Right lobe of liver (tissue), 6 donors: ENCODE results near the gene ACTR1A. TPM values are rescaled to one million over a fixed set of nuclear protein-coding genes. Genes with fewer than 3 reads are reported as not detected.

Experiments used
- ATAC-seq, 4 donors: fragments of 200-7000 bp; cut with Tn5 transposase; one replicate each; pipeline ENCODE4 v1.9.1; 2020; ENCODE audit warnings: mild to moderate bottlenecking in 4 of 4, moderate library complexity in 4 of 4
- DNase-seq, 3 donors: peaks; one replicate each; pipeline ENCODE4 v3.0.0-alpha.2; 2020
- H3K27ac ChIP-seq, 3 donors: fragments of 200-600 bp; one replicate each; pipeline ENCODE4 v1.8.0; 2022
- H3K27me3 ChIP-seq, 2 donors: fragments of 200-600 bp; one replicate each; pipeline ENCODE4 v1.8.0; 2022
- H3K36me3 ChIP-seq, 4 donors: fragments of 200-600 bp; sonication (generic) in 1 of 4; one replicate each; pipeline versions ENCODE4 v1.5.1 to v1.8.0; 2017 to 2022; ENCODE audit warnings: control low read depth in 1 of 4
- H3K4me1 ChIP-seq, 4 donors: fragments of 200-600 bp; sonication (generic) in 1 of 4; one replicate each; pipeline versions ENCODE4 v1.5.1 to v1.8.0; 2017 to 2022; ENCODE audit warnings: control low read depth in 1 of 4
- H3K4me3 ChIP-seq, 3 donors: fragments of 200-600 bp; one replicate each; pipeline ENCODE4 v1.8.0; 2022
- H3K9me3 ChIP-seq, 4 donors: fragments of 200-600 bp; sonication (generic) in 1 of 4; one replicate each; pipeline versions ENCODE4 v1.5.1 to v1.8.0; 2017 to 2022; ENCODE audit warnings: control low read depth in 1 of 4
- POLR2A ChIP-seq: fragments of 450-650 bp; IDR thresholded peaks from one replicate; pipeline ENCODE4 v1.6.1; 2017; ENCODE audit warnings: antibody characterized with exemption, mild to moderate bottlenecking
- WGBS: methylation state at CpG from one replicate; pipeline ENCODE4 v1.1.6; 2018; ENCODE audit warnings: low coverage, low lambda C conversion rate; ENCODE audit not compliant: insufficient coverage; ENCODE audit errors: missing lambda C conversion rate; 5-methylcytosine and 5-hydroxymethylcytosine counted together
- intact Hi-C, 2 donors: fragments of 100-400 bp; cut with DNase I; formaldehyde crosslinking; loops; one replicate each; pipeline versions ENCODE4 v1.11.2 to v1.14.1; 2022
- total RNA-seq, 6 experiments: library from RNA; depleted of rRNA in 2 of 6; stranded (reverse); fragments of >200 nt in 2 of 6; fragmentation: NEBNext Ultra II Directional in 3 of 6; extraction: Animal tissue kit (Norgen Biotek cat#: 25700) in 3 of 6; gene quantifications; one replicate each; pipeline versions ENCODE4 v1.1.0 to v1.2.4, GENCODE V29; 2016 to 2023
- TF ChIP-seq, protein P1 (sequence below), 4 donors: fragments of 200-600 bp in 3 of 4; fragments of 450-650 bp in 1 of 4; IDR thresholded peaks; one replicate each; pipeline versions ENCODE4 v1.5.1 to v1.8.0; 2016 to 2022; ENCODE audit warnings: antibody characterized with exemption in 4 of 4, mild to moderate bottlenecking in 2 of 4
- donor health status: DM: no; HTN: yes; CAD: no.
- donor health status: DM: no; HTN: no; CAD: no.
- donor health status: DM: no; HTN: no; CAD: no.
- donor health status: DM: no; HTN: yes; CAD: no.
- donor health status: DM: no; HTN: yes; CAD: no.

The ACTR1A gene
- total RNA-seq, 6 experiments from 2014 or later = 25.6 to 47.9 (median 31.3) TPM

DNA sequence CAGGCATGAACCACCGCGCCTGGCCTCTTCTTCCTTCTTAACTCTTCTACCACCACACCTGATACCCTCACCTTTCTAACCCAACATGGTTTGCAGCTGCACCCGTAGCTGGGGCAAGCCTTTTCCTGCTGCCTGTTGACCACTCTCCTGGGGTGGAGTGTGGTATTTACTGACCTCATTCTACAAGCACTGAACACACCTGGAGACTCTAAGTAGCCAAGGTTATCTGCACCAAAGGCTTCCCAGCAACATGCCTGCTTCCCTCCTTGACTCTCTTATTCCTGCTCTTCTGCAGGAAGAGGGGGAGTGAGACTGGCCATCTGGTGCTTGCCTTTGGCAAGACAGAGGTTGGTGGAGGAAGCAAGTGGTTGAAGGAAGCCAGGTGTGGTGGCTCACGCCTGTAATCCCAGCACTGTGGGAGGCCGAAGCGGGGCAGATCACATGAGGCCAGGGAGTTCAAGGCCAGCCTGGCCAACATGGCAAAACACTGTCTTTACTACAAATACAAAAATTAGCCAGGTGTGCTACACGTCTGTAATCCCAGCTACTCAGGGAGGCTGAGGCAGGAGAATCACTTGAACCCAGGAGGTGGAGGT, 10.1 kb downstream of the ACTR1A start:
- DNase-seq (peak in 1 of 3 donors; percentile 18), ATAC-seq (no peak)
- Histone ChIP-seq H3K36me3 (peaks cover 6 to 25% (median 13%) of the 10 kb centered on the region in 4 donors), H3K4me3 (no peak overlapping the region), H3K9me3 (no peaks in the 10 kb centered on the region), H3K27me3 (no peaks in the 10 kb centered on the region), H3K4me1 (no peaks in the 10 kb centered on the region), H3K27ac (no peak overlapping the region)
- TF ChIP-seq, protein P1, sequence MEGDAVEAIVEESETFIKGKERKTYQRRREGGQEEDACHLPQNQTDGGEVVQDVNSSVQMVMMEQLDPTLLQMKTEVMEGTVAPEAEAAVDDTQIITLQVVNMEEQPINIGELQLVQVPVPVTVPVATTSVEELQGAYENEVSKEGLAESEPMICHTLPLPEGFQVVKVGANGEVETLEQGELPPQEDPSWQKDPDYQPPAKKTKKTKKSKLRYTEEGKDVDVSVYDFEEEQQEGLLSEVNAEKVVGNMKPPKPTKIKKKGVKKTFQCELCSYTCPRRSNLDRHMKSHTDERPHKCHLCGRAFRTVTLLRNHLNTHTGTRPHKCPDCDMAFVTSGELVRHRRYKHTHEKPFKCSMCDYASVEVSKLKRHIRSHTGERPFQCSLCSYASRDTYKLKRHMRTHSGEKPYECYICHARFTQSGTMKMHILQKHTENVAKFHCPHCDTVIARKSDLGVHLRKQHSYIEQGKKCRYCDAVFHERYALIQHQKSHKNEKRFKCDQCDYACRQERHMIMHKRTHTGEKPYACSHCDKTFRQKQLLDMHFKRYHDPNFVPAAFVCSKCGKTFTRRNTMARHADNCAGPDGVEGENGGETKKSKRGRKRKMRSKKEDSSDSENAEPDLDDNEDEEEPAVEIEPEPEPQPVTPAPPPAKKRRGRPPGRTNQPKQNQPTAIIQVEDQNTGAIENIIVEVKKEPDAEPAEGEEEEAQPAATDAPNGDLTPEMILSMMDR (IDR thresholded peaks at IDR 0.05) = no peak
- TF ChIP-seq POLR2A = no peak
- intact Hi-C loops = no loop called here
- WGBS = 100% methylated on average over 3 of the region's 7 CpGs

DNA sequence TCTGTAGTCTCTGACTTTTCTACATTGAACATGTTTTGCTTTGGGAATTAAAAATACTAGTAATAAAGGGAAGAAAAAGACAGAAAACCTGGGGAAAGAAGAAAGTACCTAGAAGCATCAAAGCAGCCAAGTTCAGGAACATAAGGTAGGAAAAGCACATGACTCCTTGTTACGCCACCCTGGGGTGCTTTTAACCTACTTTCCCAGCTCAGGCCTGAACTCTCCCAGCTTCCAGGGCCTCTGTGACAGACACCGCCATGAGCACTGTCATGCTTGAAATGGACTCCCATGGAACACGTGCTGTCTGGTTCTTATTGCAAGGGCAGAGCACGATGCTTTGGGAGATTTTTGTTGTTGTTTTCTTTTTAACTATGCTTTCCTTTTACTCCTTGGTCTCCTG, 11.4 kb downstream of the ACTR1A start:
- H3K9me3 ChIP-seq = no peaks in the 10 kb centered on the region
- no peak overlapping the region for H3K4me3 ChIP-seq
- H3K27ac ChIP-seq = no peak overlapping the region
- peaks cover 6 to 37% (median 17%) of the 10 kb centered on the region in 4 donors for H3K36me3 ChIP-seq
- H3K27me3 ChIP-seq = no peaks in the 10 kb centered on the region
- ATAC-seq (no peak), DNase-seq (peak in 1 of 3 donors; percentile 5)
- intact Hi-C loops = no loop called here
- TF ChIP-seq, protein P1 (IDR thresholded peaks at IDR 0.05) = no peak
- TF ChIP-seq POLR2A = no peak
- no peaks in the 10 kb centered on the region for H3K4me1 ChIP-seq
- WGBS = 87% methylated on average over 4 of the region's 4 CpGs

DNA sequence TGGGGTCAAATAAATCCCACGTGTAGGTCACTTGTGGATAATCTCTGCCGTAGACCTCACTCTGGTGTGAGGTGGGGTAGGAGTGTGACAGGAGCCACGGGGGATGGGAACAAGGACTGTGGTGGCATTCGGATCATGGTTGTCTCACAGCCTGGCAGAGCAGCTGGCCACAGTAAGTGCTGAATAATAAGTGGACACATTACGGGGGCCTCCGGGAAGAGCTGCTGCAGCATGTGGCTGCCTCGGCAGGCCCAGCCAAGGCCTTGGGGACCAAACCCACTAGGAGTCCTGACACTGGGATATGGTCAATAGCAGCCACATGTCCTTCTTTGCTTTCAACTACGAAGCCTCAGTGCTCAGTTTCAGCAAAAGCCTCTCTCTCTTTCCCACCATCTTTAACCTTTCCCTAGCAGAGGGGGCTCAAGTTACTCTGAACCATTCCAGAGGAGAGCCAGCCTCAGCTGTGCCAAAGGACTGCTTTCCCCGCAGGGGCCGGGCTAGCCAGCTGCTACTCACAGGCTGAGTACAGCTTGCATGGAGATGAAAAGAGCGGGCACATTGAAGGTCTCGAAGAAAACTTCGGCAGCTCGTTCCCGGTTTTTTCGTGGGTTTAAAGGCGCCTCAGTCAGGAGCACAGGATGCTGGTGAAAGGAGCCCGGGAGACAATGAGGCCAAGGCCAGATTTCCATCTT, 17.3 kb downstream of the ACTR1A start:
- 91% methylated on average over 11 of the region's 18 CpGs for WGBS
- H3K4me1 ChIP-seq = no peaks in the 10 kb centered on the region
- intact Hi-C loops = no loop called here
- peaks cover 6 to 95% (median 47%) of the 10 kb centered on the region in 4 donors for H3K36me3 ChIP-seq
- DNase-seq = peak in 1 of 3 donors; percentile 33
- H3K4me3 ChIP-seq = no peak overlapping the region
- no peaks in the 10 kb centered on the region for H3K9me3 ChIP-seq
- TF ChIP-seq POLR2A = no peak
- TF ChIP-seq, protein P1 (IDR thresholded peaks at IDR 0.05) = no peak
- H3K27me3 ChIP-seq = no peaks in the 10 kb centered on the region
- no peak overlapping the region for H3K27ac ChIP-seq
- ATAC-seq = no peak

DNA sequence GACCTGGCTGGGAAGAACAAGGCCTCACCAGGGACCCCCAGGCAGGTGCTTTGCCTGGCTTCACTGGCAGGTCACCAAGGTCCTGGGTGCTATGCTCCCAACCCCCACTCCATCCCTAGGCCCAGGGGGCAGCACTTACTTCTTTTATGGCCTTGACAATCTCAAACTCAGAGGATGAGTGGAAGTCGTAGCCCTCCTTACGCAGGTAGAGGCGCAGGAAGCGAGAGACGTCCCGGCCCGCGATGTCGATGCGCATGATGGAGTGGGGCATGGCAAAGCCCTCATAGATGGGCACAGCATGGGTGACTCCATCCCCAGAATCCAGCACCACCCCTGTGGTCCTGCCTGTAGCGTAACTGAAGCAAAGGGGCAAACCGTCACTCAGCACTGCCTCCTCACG, 18.5 kb downstream of the ACTR1A start:
- Histone ChIP-seq H3K27me3 (no peaks in the 10 kb centered on the region), H3K4me3 (no peak overlapping the region), H3K27ac (no peak overlapping the region), H3K4me1 (no peaks in the 10 kb centered on the region), H3K9me3 (no peaks in the 10 kb centered on the region), H3K36me3 (peaks cover 6 to 91% (median 43%) of the 10 kb centered on the region in 4 donors)
- intact Hi-C loops = no loop called here
- TF ChIP-seq, protein P1 (IDR thresholded peaks at IDR 0.05) = no peak
- TF ChIP-seq POLR2A = no peak
- DNase-seq = peak in 1 of 3 donors; percentile 27
- ATAC-seq = no peak
- WGBS = 98% methylated on average over 6 of the region's 13 CpGs
